ENCODE data around the gene TRABD2B. TPM values are rescaled to one million over a fixed set of nuclear protein-coding genes. Genes with fewer than 3 reads are reported as not detected.

The TRABD2B gene
- total and polyA plus RNA-seq, 2 donors (not counting 3 experiments of a cell fraction or from before 2014, with no cell fraction given), result not detected

DNA sequence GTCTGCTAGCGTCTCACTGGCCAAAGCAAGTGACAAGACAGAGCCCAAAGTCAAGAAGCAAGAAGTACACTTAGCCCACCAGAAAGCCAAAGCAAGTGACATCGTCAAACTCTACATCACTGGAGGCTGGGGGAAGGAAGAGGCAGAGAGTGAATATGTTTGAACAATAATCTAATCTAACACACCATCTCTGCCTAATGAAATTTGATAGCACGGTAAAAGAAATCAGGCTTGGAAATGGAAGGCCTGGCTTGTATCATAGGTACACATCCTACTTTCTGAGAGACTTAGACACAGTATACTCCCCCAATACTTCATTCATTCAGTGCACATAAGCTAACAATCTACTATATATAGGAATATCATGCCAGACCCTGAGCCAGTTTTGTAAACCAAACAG lies 26.3 kb downstream of the TRABD2B start:
- Histone ChIP-seq H3K4me3 (replicated peaks in 1 of 3; ENCODE audit: insufficient read depth in 1 of 3, low read depth in 1 of 3, low read length in 3 of 3) (no peak overlapping the region), H3K36me3 (ENCODE audit: control insufficient read depth in 2 of 2, extremely low read depth in 1 of 2, insufficient read depth in 2 of 2, low read length in 2 of 2) (no peaks in the 10 kb centered on the region), H3K4me2 (ENCODE audit: insufficient read depth, low read length) (no peak overlapping the region), H3K27ac (ENCODE audit: insufficient read depth, low read depth, low read length) (no peak overlapping the region), H4K20me1 (replicated peaks; ENCODE audit: control insufficient read depth, extremely low read depth, insufficient read depth, low read length) (no peaks in the 10 kb centered on the region), H3K79me2 (ENCODE audit: control insufficient read depth, insufficient read depth, low read length) (no peaks in the 10 kb centered on the region), H3K9me3 (replicated peaks; ENCODE audit: control insufficient read depth, insufficient read depth, low read length) (no peaks in the 10 kb centered on the region), H3K9ac (replicated peaks; ENCODE audit: extremely low read depth, insufficient read depth, low read length) (no peak overlapping the region), H3K4me1 (ENCODE audit: control insufficient read depth, extremely low read depth, insufficient read depth, low read length) (no peaks in the 10 kb centered on the region), H2AFZ (ENCODE audit: low read depth, low read length) (no peak overlapping the region), H3K9me1 (replicated peaks; ENCODE audit: control insufficient read depth, extremely low read depth, insufficient read depth, low read length) (no peaks in the 10 kb centered on the region), H3K27me3 (ENCODE audit: control insufficient read depth in 2 of 2, insufficient read depth in 2 of 2, low read length in 2 of 2) (no peaks in the 10 kb centered on the region)
- ChIA-PET CTCF (no interaction called here), POLR2A (no interaction called here)
- no peak for TF ChIP-seq EZH2 (IDR thresholded peaks at IDR 0.05; ENCODE audit: borderline replicate concordance, low read depth, low read length, severe bottlenecking)
- TF ChIP-seq POLR2AphosphoS5 (IDR thresholded peaks at IDR 0.05; ENCODE audit: insufficient read depth, low read depth, low read length), result no peak
- no peak for TF ChIP-seq GATA2 (IDR thresholded peaks at IDR 0.05; ENCODE audit: insufficient read depth, insufficient read length, low read depth, low read length)
- no peak for TF ChIP-seq POLR2A (IDR thresholded peaks at IDR 0.05; ENCODE audit: low read depth, low read length)
- TF ChIP-seq MYC (IDR thresholded peaks at IDR 0.05; ENCODE audit: low read depth, low read length), result no peak
- no peak for TF ChIP-seq FOS (IDR thresholded peaks at IDR 0.05; ENCODE audit: borderline replicate concordance, insufficient read depth, low read length)
- TF ChIP-seq JUN (IDR thresholded peaks at IDR 0.05; ENCODE audit: borderline replicate concordance, insufficient read depth, insufficient read length, low read depth), result no peak
- TF ChIP-seq, protein P1, sequence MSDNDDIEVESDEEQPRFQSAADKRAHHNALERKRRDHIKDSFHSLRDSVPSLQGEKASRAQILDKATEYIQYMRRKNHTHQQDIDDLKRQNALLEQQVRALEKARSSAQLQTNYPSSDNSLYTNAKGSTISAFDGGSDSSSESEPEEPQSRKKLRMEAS (IDR thresholded peaks at IDR 0.05; ENCODE audit: insufficient read depth, insufficient read length), result no peak
- TF ChIP-seq, protein P2, sequence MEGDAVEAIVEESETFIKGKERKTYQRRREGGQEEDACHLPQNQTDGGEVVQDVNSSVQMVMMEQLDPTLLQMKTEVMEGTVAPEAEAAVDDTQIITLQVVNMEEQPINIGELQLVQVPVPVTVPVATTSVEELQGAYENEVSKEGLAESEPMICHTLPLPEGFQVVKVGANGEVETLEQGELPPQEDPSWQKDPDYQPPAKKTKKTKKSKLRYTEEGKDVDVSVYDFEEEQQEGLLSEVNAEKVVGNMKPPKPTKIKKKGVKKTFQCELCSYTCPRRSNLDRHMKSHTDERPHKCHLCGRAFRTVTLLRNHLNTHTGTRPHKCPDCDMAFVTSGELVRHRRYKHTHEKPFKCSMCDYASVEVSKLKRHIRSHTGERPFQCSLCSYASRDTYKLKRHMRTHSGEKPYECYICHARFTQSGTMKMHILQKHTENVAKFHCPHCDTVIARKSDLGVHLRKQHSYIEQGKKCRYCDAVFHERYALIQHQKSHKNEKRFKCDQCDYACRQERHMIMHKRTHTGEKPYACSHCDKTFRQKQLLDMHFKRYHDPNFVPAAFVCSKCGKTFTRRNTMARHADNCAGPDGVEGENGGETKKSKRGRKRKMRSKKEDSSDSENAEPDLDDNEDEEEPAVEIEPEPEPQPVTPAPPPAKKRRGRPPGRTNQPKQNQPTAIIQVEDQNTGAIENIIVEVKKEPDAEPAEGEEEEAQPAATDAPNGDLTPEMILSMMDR (IDR thresholded peaks at IDR 0.05; ENCODE audit: extremely low read depth in 1 of 2, insufficient read depth in 1 of 2, low read depth in 1 of 2, low read length in 2 of 2), result no peak
- DNase-seq (ENCODE audit: low read depth, low spot score), result no peak
- BruUV-seq (replicated peaks), result no TSS peak
- no peak for FAIRE-seq
- dilution Hi-C loops (cut with MboI; ENCODE audit: extremely low pct_ligation_motif_present, low sequenced_read_pairs), result no loop called here
- intact Hi-C loops (cut with micrococcal nuclease), result no loop called here
